Measurements from ENCODE around the gene TUG1.

TUG1 gene

GRCh38 chr22:31019191-31019930 lies 50.3 kb downstream of the TUG1 start:
- no peak for DNase-seq

DNA sequence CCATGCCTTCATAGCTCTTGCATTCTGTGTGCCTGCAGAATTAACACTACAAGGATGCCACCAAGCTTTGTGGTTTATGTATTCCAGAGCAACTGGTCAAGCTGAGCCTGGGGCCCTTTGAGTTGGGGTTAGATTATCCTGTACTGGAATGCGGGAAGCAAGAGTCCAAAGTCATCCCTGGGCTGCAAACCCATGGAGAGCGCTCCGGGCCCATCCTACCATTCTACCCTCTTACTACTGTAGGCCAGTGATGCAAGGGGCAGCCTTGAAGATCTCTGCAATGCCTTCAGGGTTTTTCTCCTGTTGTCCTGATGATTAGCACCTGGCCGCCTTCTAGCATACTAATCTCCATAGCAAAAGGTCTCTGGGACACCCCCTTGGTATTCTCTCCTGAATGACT lies 51.3 kb downstream of the TUG1 start:
- DNase-seq, result no peak

GRCh38 chr22:31022516-31022915 lies 53.5 kb downstream of the TUG1 start:
- no peak for DNase-seq
